Uterus (tissue), 4 donors: ENCODE measurements around the gene TADA1. TPM values are rescaled to one million over a fixed set of nuclear protein-coding genes. Genes with fewer than 3 reads are reported as not detected.

ENCODE experiments used
- DNase-seq, 2 donors: peaks; one replicate each; pipeline ENCODE4 v3.0.0-alpha.2; 2019 to 2020
- H3K27ac ChIP-seq, 2 donors: fragments of 200-600 bp; sonication (generic); 1 replicate in 1 of 2; 2 replicates in 1 of 2; pipeline ENCODE4 v1.5.1; 2016 to 2018
- H3K27me3 ChIP-seq, 2 donors: fragments of 200-600 bp; sonication (generic); one replicate each; pipeline ENCODE4 v1.5.1; 2018 to 2019; ENCODE audit warnings: control low read depth in 1 of 2
- H3K36me3 ChIP-seq, 2 donors: fragments of 200-600 bp; sonication (generic); one replicate each; pipeline ENCODE4 v1.5.1; 2019; ENCODE audit warnings: control low read depth in 1 of 2
- H3K4me1 ChIP-seq, 2 donors: fragments of 200-600 bp; sonication (generic); one replicate each; pipeline ENCODE4 v1.5.1; 2018 to 2019; ENCODE audit warnings: control low read depth in 1 of 2
- H3K4me3 ChIP-seq, 2 donors: fragments of 200-600 bp; sonication (generic); 1 replicate in 1 of 2; 2 replicates in 1 of 2; pipeline ENCODE4 v1.5.1; 2018 to 2019; ENCODE audit warnings: mild to moderate bottlenecking in 1 of 2
- H3K9me3 ChIP-seq, 2 donors: fragments of 200-600 bp; sonication (generic); one replicate each; pipeline ENCODE4 v1.5.1; 2019; ENCODE audit warnings: control low read depth in 1 of 2
- POLR2A ChIP-seq, 2 donors: fragments of 450-650 bp; IDR thresholded peaks; one replicate each; pipeline ENCODE4 v1.6.1; 2016; ENCODE audit warnings: antibody characterized with exemption in 2 of 2, mild to moderate bottlenecking in 1 of 2, moderate library complexity in 1 of 2
- intact Hi-C: fragments of 100-400 bp; cut with DNase I; formaldehyde crosslinking; loops from one replicate; pipeline ENCODE4 v1.15.1; 2023; ENCODE audit warnings: low total_unique reads
- total RNA-seq, 4 donors: library from RNA; depleted of rRNA in 3 of 4; stranded (reverse); fragments of >200 nt in 3 of 4; gene quantifications; one replicate each; pipeline versions ENCODE4 v1.1.0 to v1.2.4, GENCODE V29; 2014 to 2023
- TF ChIP-seq, protein P1 (sequence below), 4 experiments: fragments of 200-600 bp in 2 of 4; fragments of 450-650 bp in 2 of 4; sonication (generic) in 2 of 4; IDR thresholded peaks; one replicate each; pipeline ENCODE4 v1.5.1; 2016 to 2019; ENCODE audit warnings: antibody characterized with exemption in 4 of 4, mild to moderate bottlenecking in 2 of 4, moderate library complexity in 1 of 4
- donor health status: DM: yes; HTN: yes; CAD: no.

Gene TADA1
- total RNA-seq, 4 donors from 2014 or later: 6.8 to 32.0 (median 18.8) TPM

DNA sequence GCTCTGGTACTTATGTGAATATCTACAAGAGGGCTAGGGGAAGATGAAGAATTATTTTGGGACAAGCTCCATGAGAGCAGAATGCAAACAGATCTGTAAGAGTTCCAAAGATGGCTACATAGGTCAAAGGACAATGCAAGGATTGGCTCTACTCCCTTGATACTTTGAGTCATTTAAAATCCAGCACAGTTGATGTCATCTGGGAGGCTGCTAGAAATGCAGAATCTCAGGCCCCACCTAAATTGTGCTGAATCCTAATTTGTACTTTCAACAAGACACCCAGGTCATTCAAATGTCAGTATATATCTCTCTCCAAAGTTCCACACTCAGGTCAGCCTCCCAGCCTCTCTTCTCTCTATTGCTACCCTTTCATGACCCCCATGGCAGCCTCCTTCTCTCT, 23.7 kb upstream of the TADA1 start:
- no peak overlapping the region for H3K27ac ChIP-seq
- no peaks in the 10 kb centered on the region for H3K36me3 ChIP-seq
- no peaks in the 10 kb centered on the region for H3K9me3 ChIP-seq
- H3K27me3 ChIP-seq: no peaks in the 10 kb centered on the region
- intact Hi-C loops: loop anchor here (10.0 kb wide), 1 partner anchor 165 kb away; no protein-coding TSS in a partner anchor
- no peak for DNase-seq
- no peak for TF ChIP-seq POLR2A (IDR thresholded peaks at IDR 0.05)
- TF ChIP-seq, protein P1, sequence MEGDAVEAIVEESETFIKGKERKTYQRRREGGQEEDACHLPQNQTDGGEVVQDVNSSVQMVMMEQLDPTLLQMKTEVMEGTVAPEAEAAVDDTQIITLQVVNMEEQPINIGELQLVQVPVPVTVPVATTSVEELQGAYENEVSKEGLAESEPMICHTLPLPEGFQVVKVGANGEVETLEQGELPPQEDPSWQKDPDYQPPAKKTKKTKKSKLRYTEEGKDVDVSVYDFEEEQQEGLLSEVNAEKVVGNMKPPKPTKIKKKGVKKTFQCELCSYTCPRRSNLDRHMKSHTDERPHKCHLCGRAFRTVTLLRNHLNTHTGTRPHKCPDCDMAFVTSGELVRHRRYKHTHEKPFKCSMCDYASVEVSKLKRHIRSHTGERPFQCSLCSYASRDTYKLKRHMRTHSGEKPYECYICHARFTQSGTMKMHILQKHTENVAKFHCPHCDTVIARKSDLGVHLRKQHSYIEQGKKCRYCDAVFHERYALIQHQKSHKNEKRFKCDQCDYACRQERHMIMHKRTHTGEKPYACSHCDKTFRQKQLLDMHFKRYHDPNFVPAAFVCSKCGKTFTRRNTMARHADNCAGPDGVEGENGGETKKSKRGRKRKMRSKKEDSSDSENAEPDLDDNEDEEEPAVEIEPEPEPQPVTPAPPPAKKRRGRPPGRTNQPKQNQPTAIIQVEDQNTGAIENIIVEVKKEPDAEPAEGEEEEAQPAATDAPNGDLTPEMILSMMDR (IDR thresholded peaks at IDR 0.05): no peak
- no peak overlapping the region for H3K4me3 ChIP-seq
- H3K4me1 ChIP-seq: no peaks in the 10 kb centered on the region

DNA sequence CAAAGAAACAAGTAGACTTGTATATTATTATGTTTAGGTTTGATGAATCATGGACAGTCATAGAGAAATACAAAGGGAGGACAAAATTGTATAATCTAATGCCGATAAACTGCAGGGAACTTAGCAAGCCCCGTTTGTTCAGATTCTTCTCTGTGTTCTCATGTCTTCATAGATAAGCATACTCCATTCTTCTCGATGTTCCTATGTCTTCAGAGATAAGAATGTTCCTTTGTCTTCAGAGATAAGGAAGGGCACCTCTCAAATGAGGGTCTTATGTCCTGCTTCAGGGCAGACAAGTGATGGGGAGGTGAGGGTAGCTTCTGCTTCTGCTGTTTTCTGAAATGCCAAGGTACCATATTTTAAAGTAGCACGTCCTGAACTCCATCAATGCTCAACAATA, 19.7 kb upstream of the TADA1 start:
- Histone ChIP-seq H3K36me3 (no peaks in the 10 kb centered on the region), H3K27me3 (no peaks in the 10 kb centered on the region), H3K27ac (no peak overlapping the region), H3K4me3 (no peak overlapping the region), H3K9me3 (no peaks in the 10 kb centered on the region), H3K4me1 (no peaks in the 10 kb centered on the region)
- intact Hi-C loops: no loop called here
- DNase-seq: no peak
- TF ChIP-seq, protein P1 (IDR thresholded peaks at IDR 0.05): no peak
- TF ChIP-seq POLR2A (IDR thresholded peaks at IDR 0.05): no peak

DNA sequence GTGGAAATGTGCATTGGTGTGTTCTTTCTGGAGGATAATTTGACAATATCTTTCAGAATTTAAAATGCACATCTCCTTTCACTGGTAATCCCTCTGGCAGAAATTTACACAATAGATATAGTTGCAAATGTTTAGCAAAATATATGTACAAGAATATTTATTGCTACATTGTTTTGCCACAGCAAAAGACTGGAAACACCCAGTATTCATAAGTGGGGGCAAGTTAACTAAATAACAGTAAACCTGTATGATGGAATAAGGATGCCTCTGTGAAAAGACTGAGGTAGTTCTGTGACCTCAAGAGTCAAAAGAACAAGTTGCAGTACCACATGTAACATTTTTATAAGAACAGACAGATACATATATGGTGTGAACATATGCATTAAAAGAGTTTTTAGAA, 13.7 kb upstream of the TADA1 start:
- TF ChIP-seq, protein P1 (IDR thresholded peaks at IDR 0.05): no peak
- TF ChIP-seq POLR2A (IDR thresholded peaks at IDR 0.05): no peak
- no peak for DNase-seq
- H3K27ac ChIP-seq: no peak overlapping the region
- H3K4me1 ChIP-seq: no peaks in the 10 kb centered on the region
- H3K36me3 ChIP-seq: no peaks in the 10 kb centered on the region
- intact Hi-C loops: no loop called here
- H3K27me3 ChIP-seq: no peaks in the 10 kb centered on the region
- no peaks in the 10 kb centered on the region for H3K9me3 ChIP-seq
- H3K4me3 ChIP-seq: no peak overlapping the region

DNA sequence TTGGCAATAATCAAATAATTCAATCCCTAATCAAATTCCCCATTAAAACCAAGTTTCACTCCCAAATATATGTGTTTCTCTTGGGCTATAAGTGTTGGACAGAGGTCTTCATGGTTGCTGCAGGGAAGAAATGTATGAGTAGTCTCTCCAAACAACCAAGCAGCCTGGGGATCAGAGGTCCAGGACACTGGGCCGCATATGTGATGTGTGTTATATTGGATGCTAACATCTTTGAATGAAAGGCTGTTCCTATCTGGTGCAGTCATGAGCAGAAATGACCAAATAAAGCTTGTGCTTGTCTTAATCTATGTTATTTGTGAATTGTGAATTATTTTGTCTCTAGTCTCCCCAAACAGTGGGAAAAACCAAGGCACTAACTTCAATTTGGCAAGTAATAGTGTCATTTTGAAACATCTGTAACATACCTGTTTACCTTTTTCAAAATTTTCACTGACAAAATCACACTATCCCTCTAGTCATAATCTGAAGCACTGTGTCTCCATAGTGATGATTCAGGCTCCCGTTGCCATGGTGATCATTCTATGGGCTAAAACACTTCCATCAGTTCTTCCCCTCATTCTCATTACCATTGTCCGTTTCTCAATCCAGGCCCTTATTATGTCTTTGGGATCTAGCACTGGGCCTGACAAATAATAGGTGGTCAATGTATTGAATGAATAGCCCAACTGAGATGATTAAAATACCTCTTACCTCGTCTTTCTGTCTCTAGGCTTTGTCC, 12.5 kb upstream of the TADA1 start:
- no peaks in the 10 kb centered on the region for H3K9me3 ChIP-seq
- no peaks in the 10 kb centered on the region for H3K36me3 ChIP-seq
- TF ChIP-seq, protein P1 (IDR thresholded peaks at IDR 0.05): no peak
- no peak for TF ChIP-seq POLR2A (IDR thresholded peaks at IDR 0.05)
- H3K27me3 ChIP-seq: no peaks in the 10 kb centered on the region
- DNase-seq: no peak
- H3K27ac ChIP-seq: no peak overlapping the region
- H3K4me1 ChIP-seq: no peaks in the 10 kb centered on the region
- intact Hi-C loops: no loop called here
- no peak overlapping the region for H3K4me3 ChIP-seq

DNA sequence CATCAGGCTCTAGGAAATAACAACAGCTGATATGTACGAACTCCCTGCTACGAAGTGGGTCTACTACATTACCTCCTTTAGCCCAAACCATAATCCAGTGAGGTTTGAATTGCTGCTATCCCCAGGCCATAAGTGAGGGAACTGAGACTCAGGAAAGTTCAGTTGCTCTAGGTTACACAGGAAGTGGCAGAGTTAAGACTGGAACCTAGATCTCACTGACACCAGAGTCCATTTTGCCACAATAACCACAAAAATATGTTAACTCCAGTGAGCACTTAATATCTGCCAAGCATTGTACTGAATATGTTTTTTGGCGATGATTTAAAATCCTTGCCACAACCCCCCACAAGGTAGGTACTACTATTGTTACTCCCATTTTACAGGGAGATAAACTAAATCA, 8.9 kb upstream of the TADA1 start:
- DNase-seq: no peak
- H3K27ac ChIP-seq: no peak overlapping the region
- H3K4me3 ChIP-seq: no peak overlapping the region
- no peaks in the 10 kb centered on the region for H3K27me3 ChIP-seq
- intact Hi-C loops: no loop called here
- no peaks in the 10 kb centered on the region for H3K36me3 ChIP-seq
- no peaks in the 10 kb centered on the region for H3K9me3 ChIP-seq
- TF ChIP-seq POLR2A (IDR thresholded peaks at IDR 0.05): no peak
- TF ChIP-seq, protein P1 (IDR thresholded peaks at IDR 0.05): no peak
- no peaks in the 10 kb centered on the region for H3K4me1 ChIP-seq
